Suppressor macrophage (primary cell): ENCODE data around the gene FBH1.
"Not testable (repeated sequence)": the region's sequence is repeated elsewhere in the genome, so short reads cannot be mapped to it uniquely, and the experiment has no call there.

Experiments used
- DNase-seq, 4 experiments: peaks; one replicate each; pipeline ENCODE4 v3.0.0-alpha.2; 2020 to 2022
- total RNA-seq, 17 experiments: gene quantifications; one replicate each; lab custom pipeline; 2026; ENCODE audit warnings: mixed read lengths in 6 of 17, inconsistent platforms in 3 of 17; lab: John Stamatoyannopoulos, UW

FBH1 gene
- total RNA-seq, result 46.0 to 74.8 (median 57.7) reads per million in 17 experiments

GRCh38 chr10:5889624-5890451, at the start of gene FBH1, which contains the start of gene ANKRD16:
TSS of gene FBH1 (plus strand) at chr10:5890243. CDS start at chr10:5890346, 103 bp downstream.
TSS of gene ANKRD16 (minus strand) at chr10:5889893. CDS start at chr10:5889354, 539 bp downstream.
- peak; percentile 99 to 100 (median 100) for DNase-seq

GRCh38 chr10:5840314-5841307, 49.4 kb upstream of the FBH1 start:
- DNase-seq, result peak; percentile 33 to 65 (median 52)

GRCh38 chr10:5841965-5842364, 48.1 kb upstream of the FBH1 start:
- no peak for DNase-seq

DNA sequence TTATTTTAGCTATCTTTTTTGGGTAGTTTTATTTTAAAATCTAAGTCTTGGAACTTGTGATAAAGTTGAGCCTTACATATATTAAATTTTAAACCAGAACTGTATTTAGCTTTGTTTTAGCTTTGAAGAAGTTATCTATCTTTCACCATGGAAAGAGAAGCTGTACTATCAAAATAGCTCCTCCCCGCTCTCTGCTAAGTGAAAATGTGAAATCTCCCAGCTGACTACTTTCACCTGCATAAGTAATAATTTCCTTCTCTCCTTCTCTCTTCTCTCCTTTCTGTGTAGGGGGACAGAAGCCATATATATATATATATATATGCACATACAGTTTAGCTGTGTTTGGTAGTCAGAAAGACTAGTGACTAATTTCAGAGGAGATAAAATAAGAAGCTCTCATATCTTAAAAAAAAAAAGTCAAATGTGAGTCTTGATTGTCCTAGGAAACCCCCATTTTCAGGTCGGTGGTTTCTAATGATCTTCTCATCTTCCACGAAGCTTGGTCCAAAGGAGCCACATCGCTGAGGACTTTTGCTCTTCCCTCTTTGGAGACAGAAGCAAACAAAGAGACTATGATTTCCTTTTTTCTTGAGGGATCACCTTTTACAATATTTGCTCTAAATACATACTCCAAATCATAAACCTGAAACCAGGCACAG, 46.2 kb upstream of the FBH1 start:
- no peak for DNase-seq

- DNase-seq, result no peak
These were observed 45.5 kb upstream of the FBH1 start for GRCh38 chr10:5844345-5845055.

- peak; percentile 25 to 48 (median 34) for DNase-seq
These were observed 43.4 kb upstream of the FBH1 start for GRCh38 chr10:5846667-5847066.

GRCh38 chr10:5854131-5854475, 35.9 kb upstream of the FBH1 start:
- peak in 3 of 4 experiments; percentile 28 to 49 (median 37) for DNase-seq

DNA sequence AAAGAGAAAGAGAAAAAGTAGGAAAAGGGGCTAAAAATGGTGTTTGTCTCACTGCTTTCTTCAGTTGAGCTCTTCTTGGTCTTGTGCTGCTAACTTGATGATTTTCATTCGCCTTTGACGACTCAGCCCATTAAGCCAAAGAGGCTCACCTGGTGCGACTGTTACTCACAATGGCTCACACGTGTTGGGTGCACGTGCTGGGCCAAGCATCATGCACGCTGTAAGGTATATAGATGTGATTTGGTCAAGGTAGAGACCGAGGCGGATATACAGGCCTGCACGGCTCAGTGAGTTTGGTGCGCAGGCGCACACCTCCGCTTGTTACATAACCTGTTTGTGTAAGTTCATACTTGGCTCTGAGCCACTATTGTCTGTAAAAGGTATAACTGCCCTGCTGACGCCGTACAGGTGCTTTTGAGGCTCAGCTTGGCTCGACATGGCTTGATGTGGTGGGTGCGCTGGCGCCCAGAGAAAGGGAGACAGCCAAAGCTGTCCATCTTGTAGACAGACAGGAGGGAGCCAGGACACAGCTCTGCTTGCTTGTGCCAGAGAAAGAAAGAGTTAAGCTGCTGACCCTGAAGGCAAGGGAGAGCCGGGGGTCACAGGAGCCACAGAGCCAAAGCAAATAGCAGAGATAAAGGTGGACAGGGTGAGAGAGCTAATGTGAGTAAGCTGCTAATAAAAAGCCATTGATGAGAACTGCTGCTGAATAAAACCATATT, 33.9 kb upstream of the FBH1 start:
- no peak for DNase-seq

DNA sequence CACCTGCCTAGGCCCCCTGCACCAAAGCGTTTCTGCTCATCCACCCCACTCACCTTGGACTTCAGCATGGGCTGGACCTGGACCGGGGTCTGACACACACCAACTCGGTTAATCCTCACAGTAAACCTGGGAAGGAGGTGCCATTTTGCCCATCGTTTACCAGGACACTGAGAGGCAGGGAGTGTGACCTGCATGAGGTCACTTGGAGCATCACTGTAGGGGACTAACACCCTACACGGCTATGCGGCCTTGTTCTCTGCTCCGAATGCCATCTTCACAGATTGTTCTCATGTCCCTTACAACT, 33.4 kb upstream of the FBH1 start:
- DNase-seq, result no peak

DNA sequence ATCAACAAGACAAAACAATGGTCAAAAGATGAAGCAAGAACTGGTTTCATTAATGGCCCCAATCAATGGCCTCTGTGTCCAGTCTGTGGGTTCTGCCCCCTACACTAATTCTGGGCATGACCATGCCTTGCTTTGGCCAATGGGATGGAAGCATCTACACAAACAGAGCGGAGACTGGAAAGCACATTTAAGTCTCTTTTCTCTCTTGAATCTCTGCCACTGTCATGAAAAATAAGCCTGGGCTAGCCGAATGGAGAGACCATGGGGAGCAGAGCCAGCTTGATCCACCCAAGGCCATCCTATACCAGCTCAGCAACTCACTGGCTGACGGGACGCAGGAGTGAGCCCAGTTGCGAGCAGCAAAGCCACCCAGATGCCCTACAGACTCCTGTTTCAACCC, 31.2 kb upstream of the FBH1 start:
- DNase-seq, result no peak

DNA sequence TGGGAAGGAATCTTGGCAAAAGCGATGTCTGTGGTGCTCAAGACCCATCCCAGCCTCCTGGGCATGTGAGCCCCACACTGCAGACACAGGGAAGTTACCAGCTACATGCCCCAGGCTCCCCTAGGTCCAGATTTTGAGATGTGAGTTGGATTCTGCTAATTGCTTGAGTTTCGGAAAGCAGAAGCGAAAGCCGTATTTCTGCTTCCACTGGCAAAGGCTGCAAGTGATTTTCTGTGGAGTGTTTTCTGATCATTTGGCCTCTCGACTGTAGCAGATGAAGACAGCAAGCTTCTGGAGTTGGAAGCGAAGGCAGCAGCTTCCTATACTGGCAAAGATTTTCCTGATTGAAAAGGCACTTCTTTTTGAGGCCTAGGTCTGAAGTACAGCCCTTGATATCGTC, 30.0 kb upstream of the FBH1 start:
- DNase-seq, result peak; percentile 22 to 67 (median 60)

- DNase-seq, result no peak
These were observed 27.6 kb upstream of the FBH1 start for GRCh38 chr10:5862360-5862961.

- not testable (repeated sequence) for DNase-seq
These were observed 26.9 kb upstream of the FBH1 start for GRCh38 chr10:5862981-5863685.

- peak in 3 of 4 experiments; percentile 44 to 56 (median 53) for DNase-seq
These were observed 23.5 kb upstream of the FBH1 start for GRCh38 chr10:5866451-5867081.

- peak in 3 of 4 experiments; percentile 23 to 56 (median 51) for DNase-seq
These were observed 22.9 kb upstream of the FBH1 start for GRCh38 chr10:5867091-5867615.

DNA sequence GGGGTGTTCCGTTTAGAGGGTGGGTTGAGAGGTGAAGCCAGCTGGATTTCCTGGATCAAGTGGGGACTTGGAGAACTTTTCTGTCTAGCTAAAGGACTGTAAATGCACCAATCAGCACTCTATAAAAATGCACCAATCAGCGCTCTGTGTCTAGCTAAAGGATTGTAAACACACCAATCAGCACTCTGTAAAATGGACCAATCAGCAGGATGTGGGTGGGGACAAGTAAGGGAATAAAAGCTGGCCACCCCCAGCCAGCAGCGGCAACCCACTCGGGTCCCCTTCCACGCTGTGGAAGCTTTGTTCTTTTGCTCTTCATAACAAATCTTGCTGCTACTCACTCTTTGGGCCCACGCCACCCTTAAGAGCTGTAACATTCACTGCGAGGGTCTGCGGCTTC, 21.7 kb upstream of the FBH1 start:
- DNase-seq, result not testable (repeated sequence)

GRCh38 chr10:5869156-5869555, 20.9 kb upstream of the FBH1 start:
- DNase-seq, result no peak

DNA sequence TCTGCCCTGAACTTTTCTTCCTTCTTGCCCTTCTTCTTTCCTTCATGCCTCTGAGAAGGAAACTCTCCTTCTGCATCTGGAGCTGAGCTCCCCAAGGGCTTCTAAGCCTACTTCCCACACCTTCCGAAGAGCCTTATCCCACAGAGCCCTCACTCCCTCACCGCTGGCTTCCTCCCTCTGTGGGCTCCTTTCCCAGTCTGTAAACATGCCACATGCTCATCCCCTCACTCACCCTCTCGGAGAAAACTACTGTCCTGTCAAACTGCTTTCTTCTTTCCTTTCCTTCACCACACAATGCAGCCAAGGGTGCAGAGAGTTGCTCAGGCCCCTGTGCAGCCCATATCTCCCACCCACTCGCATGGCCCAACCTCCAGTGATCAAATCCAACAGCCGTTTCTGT, 18.4 kb upstream of the FBH1 start:
- no peak for DNase-seq

GRCh38 chr10:5873515-5873995, 16.5 kb upstream of the FBH1 start:
- peak; percentile 85 to 91 (median 86) for DNase-seq
